BJ (cell line): ENCODE results near the gene SWSAP1. TPM values are rescaled to one million over a fixed set of nuclear protein-coding genes. Genes with fewer than 3 reads are reported as not detected.
A peak's percentile ranks its signal among the peaks of the same experiment; 100 is the strongest.
"Not testable (repeated sequence)": the region's sequence is repeated elsewhere in the genome, so short reads cannot be mapped to it uniquely, and the experiment has no call there.

ENCODE experiments used
- CTCF ChIA-PET: fragments of 350-600 bp; formaldehyde crosslinking; extraction: SDS; loops from one replicate; lab custom pipeline; 2021; ENCODE audit warnings: antibody characterized with exemption, inconsistent platforms; lab: Yijun Ruan, JAX
- POLR2A ChIA-PET: fragments of 300-600 bp; sonication (Branson Sonifier 250); formaldehyde crosslinking; extraction: SDS; loops from one replicate; lab custom pipeline; 2021; ENCODE audit warnings: antibody characterized with exemption; lab: Charles Lee
- DNase-seq: peaks from one replicate; pipeline ENCODE4 v3.0.0-alpha.2; 2011; ENCODE audit warnings: low read depth
- H3K27me3 ChIP-seq: 2 replicates; pipeline ENCODE4 v1.6.0; 2011; ENCODE audit warnings: low read length; ENCODE audit not compliant: control insufficient read depth, insufficient read depth
- H3K36me3 ChIP-seq: 2 replicates; pipeline ENCODE4 v1.5.1; 2011; ENCODE audit warnings: low read length; ENCODE audit not compliant: control insufficient read depth, insufficient read depth
- H3K4me3 ChIP-seq: 2 replicates; pipeline ENCODE4 v1.5.1; 2011; ENCODE audit warnings: low read depth, mild to moderate bottlenecking, control low read depth, low read length
- polyA plus RNA-seq: library from polyadenylated mRNA; depleted of rRNA; stranded (reverse); fragments of >200 nt; gene quantifications from 2 replicates; pipeline ENCODE4 v1.2.3, GENCODE V29; 2011
- TF ChIP-seq, protein P1 (sequence below): IDR thresholded peaks from 2 replicates; pipeline ENCODE4 v1.5.1; 2011; ENCODE audit warnings: low read depth, mild to moderate bottlenecking, control low read depth, inconsistent platforms, low read length, moderate library complexity; ENCODE audit not compliant: insufficient read depth

SWSAP1 gene
- polyA plus RNA-seq, 1 experiment: 1.0 TPM

DNA sequence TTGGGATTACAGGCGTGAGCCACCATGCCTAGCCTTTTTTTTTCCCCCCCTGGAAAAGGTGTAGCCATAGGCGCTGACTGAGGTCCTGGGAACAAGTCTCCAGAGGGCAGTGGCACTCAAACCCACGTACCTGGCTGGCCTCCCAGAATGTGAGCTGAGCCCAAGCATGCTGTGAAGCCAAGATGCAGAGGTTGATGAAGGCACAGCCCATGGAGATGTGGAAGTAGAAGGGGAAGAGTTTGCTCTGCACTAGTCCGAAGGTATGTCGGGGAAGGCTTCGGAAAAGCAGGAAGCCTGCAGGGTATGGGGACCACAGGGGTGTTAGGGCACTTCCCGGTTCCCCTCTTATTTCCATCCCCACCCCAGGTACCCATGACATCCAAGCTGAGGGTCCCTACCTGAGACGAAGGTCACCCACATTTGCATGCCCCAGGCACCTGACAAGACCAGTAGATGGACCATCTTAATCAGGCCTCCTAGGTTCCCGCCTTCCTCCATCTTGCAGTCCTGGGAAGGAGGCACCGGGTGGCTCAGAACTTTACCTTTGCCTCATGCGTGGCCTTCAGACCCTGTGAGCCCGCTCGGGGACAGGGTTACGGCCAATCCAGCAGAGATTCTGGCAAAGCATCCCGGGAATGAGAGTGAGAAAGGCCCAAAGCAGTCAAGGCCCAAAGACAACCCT is 29.2 kb upstream of the SWSAP1 start:
- Histone ChIP-seq H3K27me3 (no peaks in the 10 kb centered on the region), H3K36me3 (peaks cover 2% of the 10 kb centered on the region; the same call in 1 of the 2 replicates), H3K4me3 (peak overlapping the region; percentile 69)
- POLR2A ChIA-PET: no interaction called here
- TF ChIP-seq, protein P1, sequence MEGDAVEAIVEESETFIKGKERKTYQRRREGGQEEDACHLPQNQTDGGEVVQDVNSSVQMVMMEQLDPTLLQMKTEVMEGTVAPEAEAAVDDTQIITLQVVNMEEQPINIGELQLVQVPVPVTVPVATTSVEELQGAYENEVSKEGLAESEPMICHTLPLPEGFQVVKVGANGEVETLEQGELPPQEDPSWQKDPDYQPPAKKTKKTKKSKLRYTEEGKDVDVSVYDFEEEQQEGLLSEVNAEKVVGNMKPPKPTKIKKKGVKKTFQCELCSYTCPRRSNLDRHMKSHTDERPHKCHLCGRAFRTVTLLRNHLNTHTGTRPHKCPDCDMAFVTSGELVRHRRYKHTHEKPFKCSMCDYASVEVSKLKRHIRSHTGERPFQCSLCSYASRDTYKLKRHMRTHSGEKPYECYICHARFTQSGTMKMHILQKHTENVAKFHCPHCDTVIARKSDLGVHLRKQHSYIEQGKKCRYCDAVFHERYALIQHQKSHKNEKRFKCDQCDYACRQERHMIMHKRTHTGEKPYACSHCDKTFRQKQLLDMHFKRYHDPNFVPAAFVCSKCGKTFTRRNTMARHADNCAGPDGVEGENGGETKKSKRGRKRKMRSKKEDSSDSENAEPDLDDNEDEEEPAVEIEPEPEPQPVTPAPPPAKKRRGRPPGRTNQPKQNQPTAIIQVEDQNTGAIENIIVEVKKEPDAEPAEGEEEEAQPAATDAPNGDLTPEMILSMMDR: no peak
- DNase-seq: no peak
- CTCF ChIA-PET: no interaction called here

DNA sequence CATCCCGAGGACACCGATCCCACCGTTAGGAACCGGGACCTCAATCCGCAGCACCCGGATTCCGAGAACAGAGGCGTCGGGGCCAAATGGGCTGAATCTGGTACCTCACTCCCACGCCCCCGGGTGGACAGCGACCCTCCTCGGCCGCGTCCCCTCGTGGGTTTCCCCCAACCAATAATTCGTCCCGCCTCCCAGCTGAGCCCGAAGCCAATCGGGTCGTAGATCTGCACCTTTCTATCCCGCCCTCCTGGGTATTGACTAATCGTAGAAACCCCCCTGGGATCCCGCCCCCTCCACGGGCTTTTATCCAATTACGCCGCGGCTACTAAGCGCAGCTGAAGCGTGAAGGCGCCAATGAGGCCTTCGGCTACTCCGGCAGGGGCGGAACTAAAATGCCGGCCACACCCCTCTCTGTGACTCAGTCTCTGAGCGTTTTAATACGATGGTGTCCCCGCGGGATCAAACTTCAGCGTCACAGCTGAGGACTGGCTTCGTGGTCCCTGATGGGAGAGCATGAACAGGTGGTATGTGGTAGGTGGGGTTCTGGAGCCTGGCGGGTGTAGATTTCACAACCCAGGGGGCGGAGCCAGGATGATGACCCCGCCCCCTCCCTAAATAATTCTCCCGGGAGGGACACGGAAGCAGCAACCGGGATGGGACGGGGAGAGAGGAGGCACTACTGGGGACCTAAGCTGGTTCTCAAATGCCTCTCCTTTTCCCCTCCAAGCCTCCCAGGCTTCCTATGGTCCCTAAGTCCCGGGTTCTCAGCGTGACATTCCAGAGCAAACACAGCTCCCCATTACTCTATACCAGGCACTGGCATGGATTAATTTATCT is 28.1 kb upstream of the SWSAP1 start, which contains the start of the genes CCDC159 and TMEM205:
Gene CCDC159, plus strand, starts transcription at position 416 of the 837 bp plus-strand sequence. Its CDS starts 88 bp downstream, at position 504.
Gene TMEM205, minus strand, starts transcription at position 165 of the 837 bp plus-strand sequence. CDS start 649 bp downstream, outside the sequence.
- CTCF ChIA-PET: interaction anchor here (0.6 to 1.5 kb wide), 7 partner anchors 35 to 137 kb away, joined by 3 to 11 read pairs (median 4); partner anchors contain the start of gene ODAD3
- Histone ChIP-seq H3K36me3 (peaks cover 2% of the 10 kb centered on the region; the same call in 1 of the 2 replicates), H3K27me3 (no peaks in the 10 kb centered on the region), H3K4me3 (peak within 1 kb of the TSS; percentile 69)
- peak; percentile 96 for DNase-seq
- TF ChIP-seq, protein P1: no peak; the same call in 1 of the 2 replicates
- POLR2A ChIA-PET: interaction anchor here (0.5 to 0.6 kb wide), 4 partner anchors 53 to 1745 kb away, joined by 4 to 12 read pairs (median 8); partner anchors contain the start of gene CNN1

- no peaks in the 10 kb centered on the region for H3K27me3 ChIP-seq
- H3K36me3 ChIP-seq: peaks cover 2% of the 10 kb centered on the region; the same call in 1 of the 2 replicates
- TF ChIP-seq, protein P1: no peak
- POLR2A ChIA-PET: no interaction called here
- DNase-seq: no peak
- CTCF ChIA-PET: no interaction called here
- no peak overlapping the region for H3K4me3 ChIP-seq
Measured at GRCh38 chr19:11347546-11348039, 26.9 kb upstream of the SWSAP1 start.

GRCh38 chr19:11349171-11349570 is 25.3 kb upstream of the SWSAP1 start:
- TF ChIP-seq, protein P1: no peak
- H3K36me3 ChIP-seq: no peaks in the 10 kb centered on the region
- CTCF ChIA-PET: no interaction called here
- no peak overlapping the region for H3K4me3 ChIP-seq
- POLR2A ChIA-PET: no interaction called here
- no peak for DNase-seq
- no peaks in the 10 kb centered on the region for H3K27me3 ChIP-seq

- POLR2A ChIA-PET, H3K27me3 ChIP-seq, CTCF ChIA-PET: not testable (repeated sequence)
Measured at GRCh38 chr19:11354102-11354501, 20.4 kb upstream of the SWSAP1 start.

More at GRCh38 chr19:11354102-11354501, 20.4 kb upstream of the SWSAP1 start:
- not testable (repeated sequence) for H3K36me3 ChIP-seq, DNase-seq, H3K4me3 ChIP-seq
